ENCODE data around the gene RAB13. TPM values are rescaled to one million over a fixed set of nuclear protein-coding genes. Genes with fewer than 3 reads are reported as not detected.

The RAB13 gene
- polyA plus RNA-seq, 1 donor, result 151 TPM

GRCh38 chr1:153933955-153934354 lies 52.2 kb downstream of the RAB13 start:
- DNase-seq, result no peak

GRCh38 chr1:153933430-153933829 lies 52.7 kb downstream of the RAB13 start:
- DNase-seq, result no peak

DNA sequence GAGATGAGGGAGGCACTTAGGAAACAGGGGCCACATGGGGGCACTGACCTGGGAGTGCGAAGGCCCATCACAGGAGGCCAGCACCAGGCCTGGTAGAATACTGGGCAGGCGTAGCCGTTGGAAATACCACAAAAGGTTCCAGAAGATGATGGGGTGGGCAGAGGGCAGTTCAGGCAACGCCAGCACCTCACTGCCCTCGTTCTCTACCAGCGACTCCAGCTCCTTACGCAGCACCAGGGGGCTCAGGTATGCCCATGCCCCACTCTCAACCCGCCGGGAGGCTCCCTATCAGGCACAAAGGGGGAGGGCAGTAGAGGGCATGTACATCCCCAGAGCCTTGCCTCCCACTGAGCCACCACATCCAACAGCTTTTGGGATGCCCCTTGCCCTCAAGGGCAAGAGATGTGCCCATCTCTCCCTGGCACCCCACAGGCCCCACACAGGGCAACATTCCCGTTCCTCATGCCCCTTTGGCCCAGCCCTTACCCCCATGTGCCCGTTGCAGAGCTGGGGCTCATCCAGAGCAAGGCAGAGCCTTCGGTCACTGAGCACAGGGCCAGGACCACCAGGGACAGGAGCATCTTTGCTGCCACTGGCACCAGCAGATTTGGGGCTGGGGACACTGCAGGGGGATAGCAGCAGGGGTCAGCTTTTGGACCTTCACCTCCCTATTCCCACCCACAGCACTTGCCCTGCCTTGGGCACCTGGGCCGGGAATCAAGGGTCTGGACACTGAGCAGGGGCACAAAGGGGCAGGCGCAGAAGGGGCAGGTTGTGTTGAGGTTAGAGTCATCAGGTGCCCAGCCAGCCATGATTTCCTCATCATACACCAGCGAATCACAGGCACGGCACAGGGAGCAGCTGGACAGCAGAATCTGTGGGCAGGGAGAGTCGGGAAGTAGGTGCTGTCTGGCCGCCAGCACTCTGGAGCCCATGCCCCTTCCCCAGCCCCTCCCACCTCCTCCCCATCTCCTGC lies 53.7 kb downstream of the RAB13 start:
- DNase-seq, result no peak

Other genes with a start within 250 kb of the RAB13 start
- gene SLC27A3, start 210.9 kb downstream of the RAB13 start, polyA plus RNA-seq (ENCODE audit: insufficient read length), result 40.7 TPM
- 34.8 TPM for gene GATAD2B, start 63.4 kb downstream of the RAB13 start, polyA plus RNA-seq (ENCODE audit: insufficient read length)
- gene DENND4B, start 39.6 kb downstream of the RAB13 start, polyA plus RNA-seq (ENCODE audit: insufficient read length), result 44.3 TPM
- 48.2 TPM for gene CRTC2, start 27.7 kb downstream of the RAB13 start, polyA plus RNA-seq (ENCODE audit: insufficient read length)
- gene SLC39A1, start 22.8 kb downstream of the RAB13 start, polyA plus RNA-seq (ENCODE audit: insufficient read length), result 66.4 TPM
- gene CREB3L4, start 18.4 kb downstream of the RAB13 start, polyA plus RNA-seq (ENCODE audit: insufficient read length), result 36.1 TPM
- gene JTB, start 8.7 kb downstream of the RAB13 start, polyA plus RNA-seq (ENCODE audit: insufficient read length), result 89.6 TPM
- 2,566 TPM for gene RPS27, start 4.4 kb upstream of the RAB13 start, polyA plus RNA-seq (ENCODE audit: insufficient read length)
- 0.17 TPM for gene NUP210L, start 168.7 kb upstream of the RAB13 start, polyA plus RNA-seq (ENCODE audit: insufficient read length)
- gene TPM3, start 205.8 kb upstream of the RAB13 start, polyA plus RNA-seq (ENCODE audit: insufficient read length), result 272 TPM
- not detected for gene CFAP141, start 220.0 kb upstream of the RAB13 start, polyA plus RNA-seq (ENCODE audit: insufficient read length)
- gene UBAP2L, start 234.6 kb upstream of the RAB13 start, polyA plus RNA-seq (ENCODE audit: insufficient read length), result 210 TPM

Data from left kidney (tissue), 2 donors.